K562 (cell line): ENCODE measurements around the gene HRC.

Experiments
- CEBPB ChIP-seq: fragments of 450-650 bp; IDR thresholded peaks from 2 replicates; pipeline ENCODE4 v1.6.1; 2016; ENCODE audit warnings: missing genetic modification characterization, missing compliant biosample characterization
- CREB5 ChIP-seq: fragments of 250-450 bp; sonication (Bioruptor Pico); IDR thresholded peaks from 2 replicates; pipeline ENCODE4 v1.5.0; 2020; ENCODE audit warnings: mild to moderate bottlenecking
- EP300 ChIP-seq: IDR thresholded peaks from 2 replicates; pipeline ENCODE4 v1.6.1; 2012; ENCODE audit warnings: low read length, improper control_type of control experiment
- HMBOX1 ChIP-seq: sonication (generic); IDR thresholded peaks from 2 replicates; pipeline ENCODE4 v1.6.1; 2016
- SP1 ChIP-seq: sonication (generic); formaldehyde crosslinking; IDR thresholded peaks from 2 replicates; pipeline ENCODE4 v1.8.1; 2022; ENCODE audit warnings: mild to moderate bottlenecking, missing genetic modification reagents
- U2AF2 ChIP-seq: fragments of 200-400 bp; formaldehyde crosslinking; optimal IDR thresholded peaks from 2 replicates; pipeline ENCODE3; 2017; ENCODE audit warnings: low read depth, mild to moderate bottlenecking, low read length
- ZSCAN29 ChIP-seq: fragments of 450-650 bp; IDR thresholded peaks from 2 replicates; pipeline ENCODE4 v1.6.1; 2017
- TF ChIP-seq, protein P1 (sequence below), 3 experiments: IDR thresholded peaks in 2 of 3; conservative IDR thresholded peaks in 1 of 3; 2 replicates each; pipeline ENCODE4 v1.5.1; 2011 to 2012; ENCODE audit warnings: low read length in 3 of 3, mild to moderate bottlenecking in 3 of 3, control low read depth in 2 of 3, improper control_type of control experiment in 1 of 3, inconsistent platforms in 1 of 3, low read depth in 1 of 3, mixed read lengths in 1 of 3, moderate library complexity in 1 of 3; ENCODE audit not compliant: insufficient read depth in 2 of 3

DNA sequence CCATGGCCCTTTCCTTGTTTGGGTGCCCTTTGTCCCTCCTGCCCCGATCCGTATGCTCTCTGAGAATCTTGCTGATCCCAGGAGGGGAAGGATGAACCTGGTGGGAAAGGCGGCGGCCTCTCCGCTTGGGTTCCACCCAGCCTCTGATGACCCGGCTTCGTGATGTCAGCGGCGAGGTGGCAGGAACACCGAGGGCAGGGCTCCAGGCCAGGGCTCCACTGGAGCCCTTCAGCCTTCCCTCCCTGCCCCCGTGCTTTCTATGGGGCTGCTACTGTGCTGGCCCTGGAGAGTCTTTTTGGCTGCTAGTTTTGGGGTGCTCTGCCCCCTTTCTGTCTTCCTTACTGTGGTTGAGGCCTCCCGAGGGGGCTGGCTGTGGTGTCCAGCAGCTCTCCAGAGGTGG, 52.9 kb downstream of the HRC start:
- TF ChIP-seq CREB5 (CRISPR knock-in tag) = no peak
- no peak for TF ChIP-seq ZSCAN29
- TF ChIP-seq CEBPB = no peak
- TF ChIP-seq, protein P1, sequence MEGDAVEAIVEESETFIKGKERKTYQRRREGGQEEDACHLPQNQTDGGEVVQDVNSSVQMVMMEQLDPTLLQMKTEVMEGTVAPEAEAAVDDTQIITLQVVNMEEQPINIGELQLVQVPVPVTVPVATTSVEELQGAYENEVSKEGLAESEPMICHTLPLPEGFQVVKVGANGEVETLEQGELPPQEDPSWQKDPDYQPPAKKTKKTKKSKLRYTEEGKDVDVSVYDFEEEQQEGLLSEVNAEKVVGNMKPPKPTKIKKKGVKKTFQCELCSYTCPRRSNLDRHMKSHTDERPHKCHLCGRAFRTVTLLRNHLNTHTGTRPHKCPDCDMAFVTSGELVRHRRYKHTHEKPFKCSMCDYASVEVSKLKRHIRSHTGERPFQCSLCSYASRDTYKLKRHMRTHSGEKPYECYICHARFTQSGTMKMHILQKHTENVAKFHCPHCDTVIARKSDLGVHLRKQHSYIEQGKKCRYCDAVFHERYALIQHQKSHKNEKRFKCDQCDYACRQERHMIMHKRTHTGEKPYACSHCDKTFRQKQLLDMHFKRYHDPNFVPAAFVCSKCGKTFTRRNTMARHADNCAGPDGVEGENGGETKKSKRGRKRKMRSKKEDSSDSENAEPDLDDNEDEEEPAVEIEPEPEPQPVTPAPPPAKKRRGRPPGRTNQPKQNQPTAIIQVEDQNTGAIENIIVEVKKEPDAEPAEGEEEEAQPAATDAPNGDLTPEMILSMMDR (IDR thresholded peaks at IDR 0.05 in 2 of 3, conservative IDR thresholded peaks at IDR 0.05 in 1 of 3; ENCODE audit: insufficient read depth in 2 of 3, low read depth in 1 of 3, low read length in 3 of 3) = no peak
- TF ChIP-seq EP300 = no peak
- TF ChIP-seq SP1 (CRISPR knock-in tag) = no peak
- TF ChIP-seq U2AF2 = no peak
- TF ChIP-seq HMBOX1 = no peak
